Measurements from ENCODE around the gene LDLRAD4.

GRCh38 chr18:13218368-13218991, at the start of gene LDLRAD4:
- TF ChIP-seq SPI1 (IDR thresholded peaks at IDR 0.05; ENCODE audit: low read depth, low read length) (no peak), POLR2A (IDR thresholded peaks at IDR 0.05; ENCODE audit: low read depth, low read length) (no peak), TAF1 (IDR thresholded peaks at IDR 0.05; ENCODE audit: low read depth, low read length) (no peak), POLR2AphosphoS5 (IDR thresholded peaks at IDR 0.05; ENCODE audit: low read depth, low read length) (no peak), POU2F2 (IDR thresholded peaks at IDR 0.05; ENCODE audit: low read depth, low read length) (no peak)

Measured in GM12891 (cell line).